ENCODE data around the gene R3HDML. TPM values are rescaled to one million over a fixed set of nuclear protein-coding genes. Genes with fewer than 3 reads are reported as not detected.

The R3HDML gene
- polyA plus RNA-seq, 3 donors: not detected

GRCh38 chr20:44301285-44301684 is 35.6 kb upstream of the R3HDML start:
- Histone ChIP-seq H3K4me2 (replicated peaks; ENCODE audit: extremely low read depth, low read length, poor library complexity, severe bottlenecking) (no peak overlapping the region), H3K9ac (ENCODE audit: insufficient read depth, low read length, poor library complexity, severe bottlenecking) (no peak overlapping the region), H3K9me3 (replicated peaks in 1 of 2; ENCODE audit: control insufficient read depth in 1 of 2, insufficient read depth in 1 of 2, low read length in 2 of 2) (no peaks in the 10 kb centered on the region), H3K4me3 (replicated peaks in 1 of 3; ENCODE audit: low read depth in 2 of 3, low read length in 3 of 3) (no peak overlapping the region), H4K20me1 (ENCODE audit: insufficient read depth, low read length) (no peaks in the 10 kb centered on the region), H3K79me2 (ENCODE audit: insufficient read depth, low read length) (no peaks in the 10 kb centered on the region), H3K27ac (ENCODE audit: low read depth in 1 of 2, low read length in 2 of 2) (no peak overlapping the region), H3K4me1 (ENCODE audit: control insufficient read depth in 1 of 2, insufficient read depth in 2 of 2, low read length in 2 of 2) (no peaks in the 10 kb centered on the region), H3K27me3 (ENCODE audit: control insufficient read depth in 2 of 2, insufficient read depth in 2 of 2, low read length in 2 of 2) (no peaks in the 10 kb centered on the region), H2AFZ (ENCODE audit: insufficient read depth, low read depth, low read length, poor library complexity, severe bottlenecking) (no peak overlapping the region), H3K36me3 (replicated peaks in 1 of 2; ENCODE audit: control insufficient read depth in 1 of 2, insufficient read depth in 2 of 2, low read length in 2 of 2) (no peaks in the 10 kb centered on the region)
- Mint-ChIP-seq H3K9me3 (peaks cover 0 to 3% (median 0%) of the 10 kb centered on the region in 7 donors), H3K4me1 (no peaks in the 10 kb centered on the region), H3K27me3 (ENCODE audit: low read depth in 3 of 3) (peaks cover 0 to 3% (median 2%) of the 10 kb centered on the region in 3 donors), H3K27ac (no peak overlapping the region), H3K4me3 (no peak overlapping the region), H3K36me3 (peaks cover 0 to 2% of the 10 kb centered on the region in 2 donors)
- DNase-seq: no peak
- TF ChIP-seq, protein P1, sequence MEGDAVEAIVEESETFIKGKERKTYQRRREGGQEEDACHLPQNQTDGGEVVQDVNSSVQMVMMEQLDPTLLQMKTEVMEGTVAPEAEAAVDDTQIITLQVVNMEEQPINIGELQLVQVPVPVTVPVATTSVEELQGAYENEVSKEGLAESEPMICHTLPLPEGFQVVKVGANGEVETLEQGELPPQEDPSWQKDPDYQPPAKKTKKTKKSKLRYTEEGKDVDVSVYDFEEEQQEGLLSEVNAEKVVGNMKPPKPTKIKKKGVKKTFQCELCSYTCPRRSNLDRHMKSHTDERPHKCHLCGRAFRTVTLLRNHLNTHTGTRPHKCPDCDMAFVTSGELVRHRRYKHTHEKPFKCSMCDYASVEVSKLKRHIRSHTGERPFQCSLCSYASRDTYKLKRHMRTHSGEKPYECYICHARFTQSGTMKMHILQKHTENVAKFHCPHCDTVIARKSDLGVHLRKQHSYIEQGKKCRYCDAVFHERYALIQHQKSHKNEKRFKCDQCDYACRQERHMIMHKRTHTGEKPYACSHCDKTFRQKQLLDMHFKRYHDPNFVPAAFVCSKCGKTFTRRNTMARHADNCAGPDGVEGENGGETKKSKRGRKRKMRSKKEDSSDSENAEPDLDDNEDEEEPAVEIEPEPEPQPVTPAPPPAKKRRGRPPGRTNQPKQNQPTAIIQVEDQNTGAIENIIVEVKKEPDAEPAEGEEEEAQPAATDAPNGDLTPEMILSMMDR (IDR thresholded peaks at IDR 0.05): no peak
- intact Hi-C loops (cut with micrococcal nuclease): loop anchor here in 1 of 2 donors (10.0 kb wide), 1 partner anchor 836 kb away; no protein-coding TSS in a partner anchor

DNA sequence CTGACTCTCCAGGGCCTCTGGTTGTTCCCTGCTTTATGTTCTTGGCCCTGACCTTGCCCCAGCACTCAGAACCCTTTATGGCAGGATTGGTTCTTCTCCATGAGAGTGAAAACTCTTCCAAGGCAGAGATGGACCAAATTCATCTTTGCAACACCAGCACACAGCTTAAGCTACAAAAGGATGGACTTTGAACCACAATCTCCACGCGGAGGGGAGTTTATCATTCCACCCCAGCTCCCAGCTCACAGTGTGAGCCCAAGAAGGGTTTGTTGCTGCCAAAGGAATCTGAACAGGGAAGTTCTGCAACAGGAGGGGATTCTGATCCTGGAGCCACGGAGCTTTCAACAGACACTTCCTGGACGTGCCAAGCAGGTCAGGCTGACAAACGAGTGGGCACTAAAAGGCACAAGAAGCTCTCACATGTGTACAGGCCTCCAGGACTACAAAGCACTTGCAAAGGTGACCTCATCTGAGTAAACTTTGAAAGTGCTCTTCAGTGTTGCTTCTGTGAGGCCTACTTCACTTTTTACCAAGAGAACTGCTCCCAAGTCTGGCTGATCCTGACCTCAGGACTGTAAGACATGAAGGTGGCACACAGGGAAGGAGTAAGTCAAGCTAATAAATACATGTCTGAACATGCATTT is 34.7 kb upstream of the R3HDML start:
- no peak overlapping the region for H3K4me3 ChIP-seq (replicated peaks in 1 of 3; ENCODE audit: low read depth in 2 of 3, low read length in 3 of 3)
- no peak overlapping the region for H3K9ac ChIP-seq (ENCODE audit: insufficient read depth, low read length, poor library complexity, severe bottlenecking)
- no peaks in the 10 kb centered on the region for H3K27me3 ChIP-seq (ENCODE audit: control insufficient read depth in 2 of 2, insufficient read depth in 2 of 2, low read length in 2 of 2)
- no peak for DNase-seq
- H4K20me1 ChIP-seq (ENCODE audit: insufficient read depth, low read length): no peaks in the 10 kb centered on the region
- 87% methylated on average over 5 of the region's 5 CpGs for WGBS (ENCODE audit: insufficient coverage)
- Mint-ChIP-seq H3K27me3 (ENCODE audit: low read depth in 3 of 3) (peaks cover 0 to 3% (median 2%) of the 10 kb centered on the region in 3 donors), H3K4me3 (no peak overlapping the region), H3K9me3 (peaks cover 0 to 3% (median 0%) of the 10 kb centered on the region in 7 donors), H3K27ac (no peak overlapping the region), H3K4me1 (no peaks in the 10 kb centered on the region), H3K36me3 (peaks cover 3 to 9% of the 10 kb centered on the region in 2 donors)
- intact Hi-C loops (cut with micrococcal nuclease): loop anchor here in 1 of 2 donors (10.0 kb wide), 1 partner anchor 837 kb away; no protein-coding TSS in a partner anchor
- H3K36me3 ChIP-seq (replicated peaks in 1 of 2; ENCODE audit: control insufficient read depth in 1 of 2, insufficient read depth in 2 of 2, low read length in 2 of 2): no peaks in the 10 kb centered on the region
- no peaks in the 10 kb centered on the region for H3K4me1 ChIP-seq (ENCODE audit: control insufficient read depth in 1 of 2, insufficient read depth in 2 of 2, low read length in 2 of 2)
- H3K27ac ChIP-seq (ENCODE audit: low read depth in 1 of 2, low read length in 2 of 2): no peak overlapping the region
- no peak overlapping the region for H3K4me2 ChIP-seq (replicated peaks; ENCODE audit: extremely low read depth, low read length, poor library complexity, severe bottlenecking)
- H3K79me2 ChIP-seq (ENCODE audit: insufficient read depth, low read length): no peaks in the 10 kb centered on the region
- no peak overlapping the region for H2AFZ ChIP-seq (ENCODE audit: insufficient read depth, low read depth, low read length, poor library complexity, severe bottlenecking)
- no peaks in the 10 kb centered on the region for H3K9me3 ChIP-seq (replicated peaks in 1 of 2; ENCODE audit: control insufficient read depth in 1 of 2, insufficient read depth in 1 of 2, low read length in 2 of 2)
- TF ChIP-seq, protein P1 (IDR thresholded peaks at IDR 0.05): no peak
